ENCODE data around the gene MEPCE. TPM values are rescaled to one million over a fixed set of nuclear protein-coding genes. Genes with fewer than 3 reads are reported as not detected.

The MEPCE gene
- total and polyA plus RNA-seq, 3 experiments from 2014 or later = 13.6 to 78.8 (median 75.9) TPM

DNA sequence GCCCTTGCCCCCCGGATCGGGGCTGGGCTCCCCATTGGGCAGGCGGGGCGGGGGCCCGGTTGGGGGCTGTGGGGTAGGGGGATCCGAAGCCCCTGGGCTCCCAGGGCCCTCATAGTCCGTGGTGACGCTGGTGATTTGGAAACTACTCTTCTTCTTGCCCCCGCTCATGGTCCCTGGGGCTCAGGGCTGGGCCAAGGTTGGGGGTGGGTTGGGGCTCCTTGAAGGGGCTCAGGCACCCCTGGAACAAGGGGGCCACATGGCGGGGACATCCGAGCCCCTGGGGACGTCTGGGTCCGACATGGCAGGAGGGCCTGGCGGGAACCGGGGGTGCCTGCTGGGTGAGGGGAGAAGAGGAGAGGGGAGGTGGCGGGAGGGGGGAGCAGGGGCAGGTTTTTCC is 48.2 kb downstream of the MEPCE start:
- H3K4me3 ChIP-seq (ENCODE audit: low read length) = peak overlapping the region; percentile 66
- CTCF ChIA-PET = interaction anchor here (0.9 to 10.7 kb wide), 7 partner anchors 9 to 374 kb away, joined by 3 to 174 read pairs (median 4); partner anchors contain the start of genes FBXO24, POP7 and SLC12A9
- POLR2A ChIA-PET = interaction anchor here (0.6 to 2.3 kb wide), 11 partner anchors 9 to 189 kb away, joined by 3 to 15 read pairs (median 3); partner anchors contain the start of genes FBXO24, LRCH4, MEPCE and ZCWPW1
- H3K36me3 ChIP-seq (ENCODE audit: insufficient read depth, low read length) = peaks cover 26% of the 10 kb centered on the region
- peaks cover 38 to 58% (median 56%) of the 10 kb centered on the region in 3 donors for H3K4me1 Mint-ChIP-seq
- H3K27me3 Mint-ChIP-seq = peaks cover 0 to 6% of the 10 kb centered on the region in 2 donors
- H3K27me3 ChIP-seq (ENCODE audit: insufficient read depth, low read length, poor library complexity, severe bottlenecking) = no peaks in the 10 kb centered on the region
- peaks cover 4 to 49% (median 5%) of the 10 kb centered on the region in 3 donors for H3K36me3 Mint-ChIP-seq
- DNase-seq = no peak
- peaks cover 59% of the 10 kb centered on the region for H3K4me1 ChIP-seq (ENCODE audit: insufficient read depth, low read length)
- H3K27ac ChIP-seq (ENCODE audit: low read depth, low read length) = peak overlapping the region; percentile 90
- no peaks in the 10 kb centered on the region for H3K9me3 ChIP-seq (ENCODE audit: low read length)
- H3K4me3 Mint-ChIP-seq = peak overlapping the region; percentile 93 to 100 (median 99)
- H3K9me3 Mint-ChIP-seq = peaks cover 0 to 2% (median 0%) of the 10 kb centered on the region in 5 donors
- H3K27ac Mint-ChIP-seq = peak overlapping the region; percentile 73 to 100 (median 94)

DNA sequence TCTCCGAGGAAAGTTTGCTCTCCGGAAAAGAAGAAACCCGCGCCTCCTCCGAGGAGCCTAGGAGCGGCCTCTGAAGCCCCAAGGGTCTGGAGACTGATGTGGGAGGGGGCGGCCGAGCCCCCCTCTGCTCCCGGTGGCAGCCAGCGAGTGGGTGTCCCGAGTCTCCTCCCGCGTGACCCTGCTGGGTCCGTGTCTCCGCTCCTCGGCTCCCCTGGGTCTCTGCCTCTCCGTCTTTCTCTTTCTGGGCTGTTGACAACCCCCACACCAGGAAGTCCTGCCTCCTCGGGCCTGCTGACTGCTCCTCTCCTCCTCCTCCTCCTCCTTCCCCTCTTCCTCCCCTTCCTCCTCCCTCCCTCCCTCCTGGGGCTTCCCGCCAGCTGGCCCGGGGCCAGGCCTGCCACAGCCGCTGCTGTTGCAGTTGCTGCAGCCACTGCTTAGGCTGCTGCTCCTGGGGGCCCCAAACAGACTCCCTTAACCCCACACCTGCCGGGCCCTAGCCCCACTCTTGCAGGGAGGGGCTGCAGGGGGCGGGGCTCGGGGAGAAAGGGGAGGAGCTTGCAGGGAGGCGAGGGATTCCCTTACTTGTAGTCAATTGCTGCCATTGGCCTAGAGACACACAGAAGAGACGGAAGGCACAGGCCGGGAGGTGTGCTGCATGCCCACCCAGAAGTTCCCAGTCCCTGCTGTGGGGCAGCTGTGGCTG is 49.5 kb downstream of the MEPCE start, which contains the start of gene TSC22D4:
Gene TSC22D4 (minus strand): TSS at position 257 of the 703 bp plus-strand sequence. CDS start 1,176 bp downstream, outside the sequence.
- H3K4me3 ChIP-seq (ENCODE audit: low read length) = peak within 1 kb of the TSS; percentile 66
- Mint-ChIP-seq H3K4me3 (peak within 1 kb of the TSS; percentile 93 to 100 (median 99)), H3K4me1 (peaks cover 31 to 50% (median 47%) of the 10 kb centered on the region in 3 donors), H3K9me3 (peaks cover 0 to 2% (median 0%) of the 10 kb centered on the region in 5 donors), H3K36me3 (peaks cover 4 to 37% (median 5%) of the 10 kb centered on the region in 3 donors), H3K27ac (peak within 1 kb of the TSS; percentile 87 to 100 (median 94)), H3K27me3 (peaks cover 0 to 6% of the 10 kb centered on the region in 2 donors)
- no peaks in the 10 kb centered on the region for H3K9me3 ChIP-seq (ENCODE audit: low read length)
- H3K27ac ChIP-seq (ENCODE audit: low read depth, low read length) = peak within 1 kb of the TSS; percentile 90
- H3K4me1 ChIP-seq (ENCODE audit: insufficient read depth, low read length) = peaks cover 50% of the 10 kb centered on the region
- H3K27me3 ChIP-seq (ENCODE audit: insufficient read depth, low read length, poor library complexity, severe bottlenecking) = no peaks in the 10 kb centered on the region
- peaks cover 22% of the 10 kb centered on the region for H3K36me3 ChIP-seq (ENCODE audit: insufficient read depth, low read length)
- POLR2A ChIA-PET = interaction anchor here (0.6 to 2.3 kb wide), 14 partner anchors 14 to 563 kb away, joined by 3 to 15 read pairs (median 4); partner anchors contain the start of genes AGFG2, FBXO24, LRCH4 and MEPCE
- CTCF ChIA-PET = interaction anchor here (1.0 to 10.7 kb wide), 9 partner anchors 10 to 373 kb away, joined by 3 to 174 read pairs (median 4); partner anchors contain the start of gene SLC12A9
- peak; percentile 88 to 97 (median 93) for DNase-seq

DNA sequence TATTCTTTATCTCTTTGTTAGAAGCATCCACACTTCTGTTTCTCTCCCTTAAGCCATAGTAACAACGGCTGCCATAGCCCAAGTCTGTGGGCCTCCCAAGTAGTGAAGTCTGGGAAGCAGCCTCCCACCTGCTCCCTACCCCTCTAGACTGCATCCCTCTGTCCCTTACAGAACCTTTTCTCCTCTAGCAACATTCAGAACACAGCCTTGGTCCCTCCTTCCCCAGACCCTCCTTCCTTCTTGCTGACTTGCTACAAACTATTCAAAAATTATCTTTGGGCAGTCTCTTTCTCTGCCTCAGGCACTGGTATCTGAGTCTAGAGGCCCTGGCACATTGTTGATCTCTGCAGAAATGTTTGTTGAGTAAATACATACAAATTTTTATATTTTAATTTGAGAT is 51.8 kb downstream of the MEPCE start:
- ChIA-PET CTCF (interaction anchor here (1.0 to 10.7 kb wide), 8 partner anchors 12 to 78 kb away, joined by 3 to 174 read pairs (median 8); no protein-coding TSS in a partner anchor), POLR2A (no interaction called here)
- no peak overlapping the region for H3K27ac ChIP-seq (ENCODE audit: low read depth, low read length)

DNA sequence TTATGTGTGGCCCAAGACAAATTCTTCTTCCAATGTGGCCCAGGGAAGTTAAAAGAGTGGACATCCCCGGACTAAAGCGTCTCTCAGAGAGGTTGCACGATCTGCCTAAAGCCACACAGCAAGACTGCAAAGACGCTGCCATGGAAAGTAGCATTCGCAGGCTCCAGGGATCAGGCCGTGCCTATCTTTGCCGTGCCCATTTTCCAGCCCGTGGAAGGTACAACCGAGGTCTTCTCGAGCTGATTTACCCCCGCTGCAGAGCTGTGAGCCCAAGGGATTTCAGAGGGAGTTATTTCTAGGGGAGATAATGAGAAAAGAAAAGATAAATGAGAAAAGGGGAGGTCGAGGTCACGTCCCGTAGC is 53.1 kb downstream of the MEPCE start:
- no peak for DNase-seq
- H3K27me3 ChIP-seq (ENCODE audit: insufficient read depth, low read length, poor library complexity, severe bottlenecking) = no peaks in the 10 kb centered on the region
- peaks cover 19% of the 10 kb centered on the region for H3K4me1 ChIP-seq (ENCODE audit: insufficient read depth, low read length)
- Mint-ChIP-seq H3K4me3 (peak overlapping the region; percentile 74 to 93 (median 82)), H3K27ac (peak overlapping the region in 5 of 8 donors; percentile 4 to 75 (median 30)), H3K9me3 (peaks cover 0 to 2% (median 0%) of the 10 kb centered on the region in 5 donors), H3K36me3 (peaks cover 0 to 9% (median 2%) of the 10 kb centered on the region in 3 donors), H3K27me3 (peaks cover 0 to 3% of the 10 kb centered on the region in 2 donors), H3K4me1 (peaks cover 17 to 28% (median 20%) of the 10 kb centered on the region in 3 donors)
- ChIA-PET POLR2A (interaction anchor here (0.6 to 1.2 kb wide), 3 partner anchors 11 to 53 kb away, joined by 3 to 4 read pairs (median 3); partner anchors contain the start of gene MEPCE), CTCF (interaction anchor here (0.9 to 10.7 kb wide), 23 partner anchors 9 to 223 kb away, joined by 3 to 174 read pairs (median 5); partner anchors contain the start of genes AGFG2, FBXO24, LRCH4 and MEPCE)
- H3K4me3 ChIP-seq (ENCODE audit: low read length) = peak overlapping the region; percentile 66
- H3K27ac ChIP-seq (ENCODE audit: low read depth, low read length) = peak overlapping the region; percentile 39
- H3K9me3 ChIP-seq (ENCODE audit: low read length) = no peaks in the 10 kb centered on the region
- no peaks in the 10 kb centered on the region for H3K36me3 ChIP-seq (ENCODE audit: insufficient read depth, low read length)

More for the DNA sequence above, 51.8 kb downstream of the MEPCE start:
- no peaks in the 10 kb centered on the region for H3K27me3 ChIP-seq (ENCODE audit: insufficient read depth, low read length, poor library complexity, severe bottlenecking)
- peaks cover 0 to 4% of the 10 kb centered on the region in 2 donors for H3K27me3 Mint-ChIP-seq
- peaks cover 0 to 2% (median 0%) of the 10 kb centered on the region in 5 donors for H3K9me3 Mint-ChIP-seq
- H3K4me3 Mint-ChIP-seq = peak overlapping the region in 5 of 7 donors; percentile 54 to 76 (median 59)
- no peak for DNase-seq
- H3K27ac Mint-ChIP-seq = peak overlapping the region in 1 of 8 donors; percentile 37
- no peaks in the 10 kb centered on the region for H3K9me3 ChIP-seq (ENCODE audit: low read length)
- peaks cover 27% of the 10 kb centered on the region for H3K4me1 ChIP-seq (ENCODE audit: insufficient read depth, low read length)
- no peak overlapping the region for H3K4me3 ChIP-seq (ENCODE audit: low read length)
- H3K4me1 Mint-ChIP-seq = peaks cover 22 to 35% (median 27%) of the 10 kb centered on the region in 3 donors
- H3K36me3 Mint-ChIP-seq = peaks cover 4 to 16% (median 4%) of the 10 kb centered on the region in 3 donors
- H3K36me3 ChIP-seq (ENCODE audit: insufficient read depth, low read length) = peaks cover 4% of the 10 kb centered on the region

DNA sequence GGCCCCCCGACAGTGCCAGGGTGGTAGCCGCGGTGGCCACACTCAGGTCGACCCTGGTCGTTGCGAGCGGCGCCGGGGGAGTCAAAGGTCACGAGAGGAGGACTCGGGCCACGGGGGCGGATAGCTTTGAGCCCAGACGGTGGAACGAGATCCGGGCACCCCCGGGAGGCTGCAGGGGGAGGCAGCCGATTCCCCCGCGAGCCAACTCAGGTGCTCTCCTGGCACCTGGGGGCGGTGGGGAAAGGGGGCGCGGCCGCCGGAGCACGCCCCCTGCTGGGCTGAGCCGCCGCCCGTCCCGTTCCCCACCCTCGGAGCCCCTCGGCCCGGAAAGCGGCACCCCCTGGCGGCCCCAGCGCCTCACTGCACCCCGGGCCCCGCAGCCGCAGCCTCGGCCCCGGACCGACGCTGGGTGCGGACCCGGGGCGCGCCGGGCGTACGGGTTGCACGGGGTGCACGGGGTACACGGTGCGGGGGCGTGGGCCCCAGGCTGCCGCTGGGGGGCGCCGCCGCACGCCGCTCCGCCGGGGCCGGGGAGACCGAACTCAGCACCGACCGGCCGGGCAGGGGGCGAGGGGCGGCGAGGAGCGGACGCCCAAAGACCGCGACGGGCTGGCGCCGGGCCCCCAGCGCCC is 53.6 kb downstream of the MEPCE start:
- Mint-ChIP-seq H3K9me3 (peaks cover 0 to under 1% (median 0%) of the 10 kb centered on the region in 5 donors), H3K27me3 (peaks cover 0 to under 1% of the 10 kb centered on the region in 2 donors), H3K4me1 (peaks cover 17 to 28% (median 20%) of the 10 kb centered on the region in 3 donors), H3K36me3 (peaks cover 0 to 5% (median under 1%) of the 10 kb centered on the region in 3 donors), H3K4me3 (peak overlapping the region; percentile 74 to 93 (median 82)), H3K27ac (peak overlapping the region in 4 of 8 donors; percentile 4 to 75 (median 26))
- H3K4me1 ChIP-seq (ENCODE audit: insufficient read depth, low read length) = peaks cover 19% of the 10 kb centered on the region
- H3K36me3 ChIP-seq (ENCODE audit: insufficient read depth, low read length) = no peaks in the 10 kb centered on the region
- DNase-seq = peak; percentile 77 to 85 (median 79)
- ChIA-PET POLR2A (interaction anchor here (0.6 to 1.2 kb wide), 2 partner anchors 10 to 53 kb away, joined by 3 to 4 read pairs; partner anchors contain the start of gene MEPCE), CTCF (interaction anchor here (0.9 to 10.7 kb wide), 23 partner anchors 9 to 222 kb away, joined by 3 to 174 read pairs (median 5); partner anchors contain the start of genes AGFG2, FBXO24, LRCH4 and MEPCE)
- H3K9me3 ChIP-seq (ENCODE audit: low read length) = no peaks in the 10 kb centered on the region
- no peaks in the 10 kb centered on the region for H3K27me3 ChIP-seq (ENCODE audit: insufficient read depth, low read length, poor library complexity, severe bottlenecking)
- H3K4me3 ChIP-seq (ENCODE audit: low read length) = peak overlapping the region; percentile 66
- peak overlapping the region; percentile 39 for H3K27ac ChIP-seq (ENCODE audit: low read depth, low read length)

Other genes starting within 250 kb of the MEPCE start
- 10 to 100 TPM; 23.9 to 24.5 TPM for gene PVRIG, start 209.9 kb upstream of the MEPCE start, total RNA-seq
- 131 TPM for gene PVRIG, start 209.9 kb upstream of the MEPCE start, polyA plus RNA-seq
- not detected for gene SPDYE3, start 122.1 kb upstream of the MEPCE start, total RNA-seq
- 9.8 TPM for gene SPDYE3, start 122.1 kb upstream of the MEPCE start, polyA plus RNA-seq
- gene PILRB, start 71.7 kb upstream of the MEPCE start, total RNA-seq = 10 to 100 TPM; 33.5 to 33.7 TPM
- 18.1 TPM for gene PILRB, start 71.7 kb upstream of the MEPCE start, polyA plus RNA-seq
- 1 to 10 TPM in 1 of 2 experiments, under 1 TPM in 1; 0.84 to 1.9 TPM for gene PILRA, start 56.3 kb upstream of the MEPCE start, total RNA-seq
- 0.37 TPM for gene PILRA, start 56.3 kb upstream of the MEPCE start, polyA plus RNA-seq
- gene ZCWPW1, start 1.1 kb upstream of the MEPCE start, total RNA-seq = 1 to 10 TPM; 4.3 to 5.0 TPM
- gene ZCWPW1, start 1.1 kb upstream of the MEPCE start, polyA plus RNA-seq = 6.5 TPM
- 10 to 100 TPM; 41.4 to 46.3 TPM for gene PPP1R35, start 6.7 kb downstream of the MEPCE start, total RNA-seq
- gene PPP1R35, start 6.7 kb downstream of the MEPCE start, polyA plus RNA-seq = 50.2 TPM
- 1 to 10 TPM in 1 of 2 experiments, under 1 TPM in 1; 1.00 to 1.7 TPM for gene SPACDR, start 34.4 kb downstream of the MEPCE start, total RNA-seq
- 0.56 TPM for gene SPACDR, start 34.4 kb downstream of the MEPCE start, polyA plus RNA-seq
- 10 to 100 TPM; 96.2 to 99.1 TPM for gene TSC22D4, start 49.4 kb downstream of the MEPCE start, total RNA-seq
- gene TSC22D4, start 49.4 kb downstream of the MEPCE start, polyA plus RNA-seq = 40.5 TPM
- gene NYAP1, start 54.1 kb downstream of the MEPCE start, total RNA-seq = under 1 TPM; 0.13 to 0.18 TPM
- gene NYAP1, start 54.1 kb downstream of the MEPCE start, polyA plus RNA-seq = not detected
- gene AGFG2, start 109.4 kb downstream of the MEPCE start, total RNA-seq = 10 to 100 TPM; 60.5 to 63.1 TPM
- gene AGFG2, start 109.4 kb downstream of the MEPCE start, polyA plus RNA-seq = 36.2 TPM
- gene SAP25, start 144.1 kb downstream of the MEPCE start, total RNA-seq = 10 to 100 TPM; 13.9 to 14.3 TPM
- gene SAP25, start 144.1 kb downstream of the MEPCE start, polyA plus RNA-seq = 0.56 TPM
- 100 to 1,000 TPM; 101 to 109 TPM for gene LRCH4, start 156.3 kb downstream of the MEPCE start, total RNA-seq
- gene LRCH4, start 156.3 kb downstream of the MEPCE start, polyA plus RNA-seq = 153 TPM
- under 1 TPM; 0.47 to 0.50 TPM for gene FBXO24, start 156.5 kb downstream of the MEPCE start, total RNA-seq
- not detected for gene FBXO24, start 156.5 kb downstream of the MEPCE start, polyA plus RNA-seq
- 1 to 10 TPM; 6.8 TPM for gene PCOLCE, start 172.5 kb downstream of the MEPCE start, total RNA-seq
- 1.6 TPM for gene PCOLCE, start 172.5 kb downstream of the MEPCE start, polyA plus RNA-seq
- 10 to 100 TPM; 16.2 to 16.3 TPM for gene MOSPD3, start 182.7 kb downstream of the MEPCE start, total RNA-seq
- gene MOSPD3, start 182.7 kb downstream of the MEPCE start, polyA plus RNA-seq = 29.7 TPM
- gene TFR2, start 211.7 kb downstream of the MEPCE start, total RNA-seq = 10 to 100 TPM; 14.6 to 17.7 TPM
- 2.7 TPM for gene TFR2, start 211.7 kb downstream of the MEPCE start, polyA plus RNA-seq
- not detected for gene ACTL6B, start 226.6 kb downstream of the MEPCE start, total RNA-seq
- gene ACTL6B, start 226.6 kb downstream of the MEPCE start, polyA plus RNA-seq = not detected
- 100 to 1,000 TPM; 253 to 262 TPM for gene GNB2, start 243.9 kb downstream of the MEPCE start, total RNA-seq
- 62.9 TPM for gene GNB2, start 243.9 kb downstream of the MEPCE start, polyA plus RNA-seq